HepG2 (cell line): ENCODE results near the gene EPHA6. TPM values are rescaled to one million over a fixed set of nuclear protein-coding genes. Genes with fewer than 3 reads are reported as not detected.

ENCODE experiments used
- ATAC-seq: fragments of 200-7000 bp; cut with Tn5 transposase; 3 replicates; pipeline ENCODE4 v1.9.1; 2020; ENCODE audit warnings: mild to moderate bottlenecking, moderate library complexity
- BruUV-seq: library from RNA; stranded (reverse); fragments of 400-500 nt; replicated peaks from 2 replicates; lab custom pipeline; 2021; lab: Mats Ljungman, UMichigan
- CTCF ChIA-PET: fragments of 300-600 bp; formaldehyde crosslinking; extraction: SDS; loops from one replicate; lab custom pipeline; 2021; ENCODE audit warnings: low total read pairs, inconsistent platforms, low intra/inter-chr PET ratio; lab: Yijun Ruan, JAX
- POLR2A ChIA-PET: fragments of 350-600 bp; sonication (Branson Sonifier 250); formaldehyde crosslinking; loops from one replicate; lab custom pipeline; 2020; ENCODE audit warnings: antibody characterized with exemption, inconsistent platforms; lab: Yijun Ruan, JAX
- DNase-seq: peaks from one replicate; pipeline ENCODE4 v3.0.0-alpha.2; 2015; ENCODE audit warnings: low spot score
- FAIRE-seq: peaks from 3 replicates; lab custom pipeline; 2011; peaks lifted over from hg19 to GRCh38; lab: Jason Lieb, UNC
- H2AFZ ChIP-seq: one replicate; pipeline ENCODE4 v1.6.1; 2011; ENCODE audit warnings: low read length, inconsistent platforms
- H3K27ac ChIP-seq: fragments of 300-600 bp; 3 replicates; pipeline ENCODE4 v1.8.0; 2011; ENCODE audit warnings: mixed run types, mild to moderate bottlenecking, mixed read lengths, low read length, inconsistent platforms; ENCODE audit not compliant: insufficient read depth; ENCODE audit errors: extremely low read length
- H3K27me3 ChIP-seq, 2 experiments: fragments of 200-600 bp in 1 of 2; 2 replicates in 1 of 2; 3 replicates in 1 of 2; pipeline versions ENCODE4 v1.6.0 to v1.8.0; 2011; ENCODE audit warnings: low read length in 2 of 2, mild to moderate bottlenecking in 2 of 2, moderate library complexity in 2 of 2, inconsistent platforms in 1 of 2; ENCODE audit not compliant: insufficient read depth in 2 of 2, control insufficient read depth in 1 of 2
- H3K36me3 ChIP-seq, 2 experiments: fragments of 200-600 bp in 1 of 2; replicated peaks in 1 of 2; 2 replicates in 1 of 2; 3 replicates in 1 of 2; pipeline versions ENCODE4 v1.5.1 to v1.8.0; 2011; ENCODE audit warnings: low read length in 2 of 2, inconsistent platforms in 1 of 2; ENCODE audit not compliant: insufficient read depth in 2 of 2, control insufficient read depth in 1 of 2
- H3K4me1 ChIP-seq: 2 replicates; pipeline ENCODE4 v1.5.1; 2012; ENCODE audit warnings: low read length, inconsistent platforms; ENCODE audit not compliant: insufficient read depth
- H3K4me2 ChIP-seq: 2 replicates; pipeline ENCODE4 v1.6.0; 2011; ENCODE audit warnings: low read depth, low read length, inconsistent platforms
- H3K4me3 ChIP-seq, 3 experiments: fragments of 200-600 bp in 1 of 3; sonication (generic), shearing (Covaris generic) in 1 of 3; replicated peaks in 1 of 3; 2 replicates each; pipeline ENCODE4 v1.5.1; 2011 to 2016; ENCODE audit warnings: low read length in 3 of 3, inconsistent platforms in 2 of 3, low read depth in 2 of 3, mild to moderate bottlenecking in 2 of 3, control low read depth in 1 of 3, mixed read lengths in 1 of 3; ENCODE audit not compliant: insufficient read depth in 1 of 3
- H3K79me2 ChIP-seq: one replicate; pipeline ENCODE4 v1.6.1; 2011; ENCODE audit warnings: low read length, inconsistent platforms; ENCODE audit not compliant: insufficient read depth
- H3K9ac ChIP-seq: 2 replicates; pipeline ENCODE4 v1.6.0; 2011; ENCODE audit warnings: mild to moderate bottlenecking, low read depth, low read length, inconsistent platforms; ENCODE audit not compliant: insufficient read depth
- H3K9me3 ChIP-seq: 2 replicates; pipeline ENCODE4 v1.5.1; 2012; ENCODE audit warnings: mild to moderate bottlenecking, low read length
- H4K20me1 ChIP-seq: 2 replicates; pipeline ENCODE4 v1.6.0; 2011; ENCODE audit warnings: inconsistent platforms, mild to moderate bottlenecking, low read length, moderate library complexity; ENCODE audit not compliant: insufficient read depth
- MAFF ChIP-seq: IDR thresholded peaks from 2 replicates; pipeline ENCODE4 v1.6.1; 2011; ENCODE audit warnings: low read depth, low read length, improper control_type of control experiment
- MAFK ChIP-seq, 2 experiments: IDR thresholded peaks in 1 of 2; conservative IDR thresholded peaks in 1 of 2; 2 replicates each; pipeline ENCODE4 v1.6.1; 2011; ENCODE audit warnings: improper control_type of control experiment in 2 of 2, low read length in 2 of 2
- MATR3 ChIP-seq: sonication (generic); formaldehyde crosslinking; IDR thresholded peaks from 2 replicates; pipeline ENCODE4 v1.4.0; 2020; ENCODE audit warnings: missing genetic modification reagents
- ZSCAN29 ChIP-seq: sonication (generic); formaldehyde crosslinking; conservative IDR thresholded peaks from 2 replicates; pipeline ENCODE4 v1.4.0; 2020; ENCODE audit warnings: mild to moderate bottlenecking, missing genetic modification reagents
- WGBS: methylation state at CpG from one replicate; pipeline ENCODE4 v1.1.6; 2017; ENCODE audit warnings: low lambda C conversion rate; 5-methylcytosine and 5-hydroxymethylcytosine counted together
- in situ Hi-C: cut with HindIII; loops from 2 replicates; pipeline ENCODE4 v1.10.0; 2017; ENCODE audit warnings: low pct_unique_long_range_greater_than_20kb; ENCODE audit not compliant: extremely low pct_ligation_motif_present
- intact Hi-C: fragments of 100-400 bp; cut with micrococcal nuclease; formaldehyde crosslinking; loops from one replicate; pipeline ENCODE4 v1.10.0; 2022; ENCODE audit not compliant: unreplicated experiment
- polyA plus RNA-seq, 8 experiments: library from polyadenylated mRNA; depleted of rRNA in 3 of 8; stranded (reverse) in 7 of 8; unstranded in 1 of 8; fragments of >200 nt; fragmentation: Illumina TruSeq in 4 of 8; extraction: Trizol in 4 of 8; gene quantifications; 2 replicates each; pipeline versions ENCODE4 v1.2.1 to v1.2.3, GENCODE V29; 2011 to 2016; ENCODE audit warnings: low read depth in 4 of 8, missing spikeins in 1 of 8, mixed read lengths in 1 of 8; ENCODE audit not compliant: insufficient read depth in 1 of 8
- total RNA-seq, 5 experiments: library from RNA; depleted of rRNA; stranded (reverse); fragments of >200 nt; fragmentation: Illumina TruSeq; extraction: Trizol; gene quantifications; 2 replicates each; pipeline ENCODE4 v1.2.3, GENCODE V29; 2016; ENCODE audit warnings: low read depth in 1 of 5
- TF ChIP-seq, protein P1 (sequence below): sonication (generic); formaldehyde crosslinking; IDR thresholded peaks from 2 replicates; pipeline ENCODE4 v1.5.1; 2020; ENCODE audit warnings: mild to moderate bottlenecking, missing genetic modification reagents, moderate library complexity
- TF ChIP-seq, protein P2 (sequence below): sonication (generic); formaldehyde crosslinking; IDR thresholded peaks from 2 replicates; pipeline ENCODE4 v1.4.0; 2020; ENCODE audit warnings: missing genetic modification reagents

Gene EPHA6
- total and polyA plus RNA-seq, 2 of the 13 experiments (the other 11 are each of a cell fraction or from before 2014, with no cell fraction given), result not detected

DNA sequence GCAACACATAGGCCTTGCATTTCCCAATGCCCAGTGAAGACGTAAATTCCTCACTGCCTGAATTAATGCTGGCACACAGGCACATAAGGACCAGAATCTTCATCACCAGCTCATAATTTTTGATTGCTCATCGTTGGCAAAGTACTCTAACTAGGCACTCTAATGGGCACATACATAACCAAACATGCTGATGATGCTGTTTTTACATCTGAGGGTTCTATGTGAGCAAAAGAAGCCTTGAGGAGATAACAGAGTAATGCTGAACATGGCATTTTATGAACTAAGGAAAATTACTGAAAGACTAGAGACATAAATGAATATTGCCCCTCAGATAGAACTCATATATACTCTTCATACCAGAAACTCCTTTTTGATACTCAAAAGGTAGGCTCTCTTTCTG lies 387.4 kb downstream of the EPHA6 start:
- no TSS peak for BruUV-seq
- Histone ChIP-seq H3K79me2 (no peaks in the 10 kb centered on the region), H3K4me3 (no peak overlapping the region), H3K9me3 (no peaks in the 10 kb centered on the region), H3K4me1 (no peaks in the 10 kb centered on the region), H3K27ac (no peak overlapping the region), H4K20me1 (no peaks in the 10 kb centered on the region), H2AFZ (no peak overlapping the region), H3K9ac (no peak overlapping the region), H3K4me2 (no peak overlapping the region), H3K36me3 (no peaks in the 10 kb centered on the region), H3K27me3 (no peaks in the 10 kb centered on the region)
- ATAC-seq (no peak), FAIRE-seq (no peak), DNase-seq (no peak)
- CTCF ChIA-PET, result no interaction called here
- in situ Hi-C loops (no loop called here), intact Hi-C loops (no loop called here)
- POLR2A ChIA-PET, result no interaction called here
- peak; percentile 79 for TF ChIP-seq MAFF
- TF ChIP-seq MATR3 (CRISPR knock-in tag), result no peak
- TF ChIP-seq ZSCAN29, result no peak
- TF ChIP-seq MAFK (conservative IDR thresholded peaks at IDR 0.05 in 1 of 2, IDR thresholded peaks at IDR 0.05 in 1 of 2; ENCODE audit: low read length in 2 of 2), result peak; percentile 82 to 83
- TF ChIP-seq, protein P1, sequence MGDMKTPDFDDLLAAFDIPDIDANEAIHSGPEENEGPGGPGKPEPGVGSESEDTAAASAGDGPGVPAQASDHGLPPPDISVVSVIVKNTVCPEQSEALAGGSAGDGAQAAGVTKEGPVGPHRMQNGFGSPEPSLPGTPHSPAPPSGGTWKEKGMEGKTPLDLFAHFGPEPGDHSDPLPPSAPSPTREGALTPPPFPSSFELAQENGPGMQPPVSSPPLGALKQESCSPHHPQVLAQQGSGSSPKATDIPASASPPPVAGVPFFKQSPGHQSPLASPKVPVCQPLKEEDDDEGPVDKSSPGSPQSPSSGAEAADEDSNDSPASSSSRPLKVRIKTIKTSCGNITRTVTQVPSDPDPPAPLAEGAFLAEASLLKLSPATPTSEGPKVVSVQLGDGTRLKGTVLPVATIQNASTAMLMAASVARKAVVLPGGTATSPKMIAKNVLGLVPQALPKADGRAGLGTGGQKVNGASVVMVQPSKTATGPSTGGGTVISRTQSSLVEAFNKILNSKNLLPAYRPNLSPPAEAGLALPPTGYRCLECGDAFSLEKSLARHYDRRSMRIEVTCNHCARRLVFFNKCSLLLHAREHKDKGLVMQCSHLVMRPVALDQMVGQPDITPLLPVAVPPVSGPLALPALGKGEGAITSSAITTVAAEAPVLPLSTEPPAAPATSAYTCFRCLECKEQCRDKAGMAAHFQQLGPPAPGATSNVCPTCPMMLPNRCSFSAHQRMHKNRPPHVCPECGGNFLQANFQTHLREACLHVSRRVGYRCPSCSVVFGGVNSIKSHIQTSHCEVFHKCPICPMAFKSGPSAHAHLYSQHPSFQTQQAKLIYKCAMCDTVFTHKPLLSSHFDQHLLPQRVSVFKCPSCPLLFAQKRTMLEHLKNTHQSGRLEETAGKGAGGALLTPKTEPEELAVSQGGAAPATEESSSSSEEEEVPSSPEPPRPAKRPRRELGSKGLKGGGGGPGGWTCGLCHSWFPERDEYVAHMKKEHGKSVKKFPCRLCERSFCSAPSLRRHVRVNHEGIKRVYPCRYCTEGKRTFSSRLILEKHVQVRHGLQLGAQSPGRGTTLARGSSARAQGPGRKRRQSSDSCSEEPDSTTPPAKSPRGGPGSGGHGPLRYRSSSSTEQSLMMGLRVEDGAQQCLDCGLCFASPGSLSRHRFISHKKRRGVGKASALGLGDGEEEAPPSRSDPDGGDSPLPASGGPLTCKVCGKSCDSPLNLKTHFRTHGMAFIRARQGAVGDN, result no peak
- TF ChIP-seq, protein P2, sequence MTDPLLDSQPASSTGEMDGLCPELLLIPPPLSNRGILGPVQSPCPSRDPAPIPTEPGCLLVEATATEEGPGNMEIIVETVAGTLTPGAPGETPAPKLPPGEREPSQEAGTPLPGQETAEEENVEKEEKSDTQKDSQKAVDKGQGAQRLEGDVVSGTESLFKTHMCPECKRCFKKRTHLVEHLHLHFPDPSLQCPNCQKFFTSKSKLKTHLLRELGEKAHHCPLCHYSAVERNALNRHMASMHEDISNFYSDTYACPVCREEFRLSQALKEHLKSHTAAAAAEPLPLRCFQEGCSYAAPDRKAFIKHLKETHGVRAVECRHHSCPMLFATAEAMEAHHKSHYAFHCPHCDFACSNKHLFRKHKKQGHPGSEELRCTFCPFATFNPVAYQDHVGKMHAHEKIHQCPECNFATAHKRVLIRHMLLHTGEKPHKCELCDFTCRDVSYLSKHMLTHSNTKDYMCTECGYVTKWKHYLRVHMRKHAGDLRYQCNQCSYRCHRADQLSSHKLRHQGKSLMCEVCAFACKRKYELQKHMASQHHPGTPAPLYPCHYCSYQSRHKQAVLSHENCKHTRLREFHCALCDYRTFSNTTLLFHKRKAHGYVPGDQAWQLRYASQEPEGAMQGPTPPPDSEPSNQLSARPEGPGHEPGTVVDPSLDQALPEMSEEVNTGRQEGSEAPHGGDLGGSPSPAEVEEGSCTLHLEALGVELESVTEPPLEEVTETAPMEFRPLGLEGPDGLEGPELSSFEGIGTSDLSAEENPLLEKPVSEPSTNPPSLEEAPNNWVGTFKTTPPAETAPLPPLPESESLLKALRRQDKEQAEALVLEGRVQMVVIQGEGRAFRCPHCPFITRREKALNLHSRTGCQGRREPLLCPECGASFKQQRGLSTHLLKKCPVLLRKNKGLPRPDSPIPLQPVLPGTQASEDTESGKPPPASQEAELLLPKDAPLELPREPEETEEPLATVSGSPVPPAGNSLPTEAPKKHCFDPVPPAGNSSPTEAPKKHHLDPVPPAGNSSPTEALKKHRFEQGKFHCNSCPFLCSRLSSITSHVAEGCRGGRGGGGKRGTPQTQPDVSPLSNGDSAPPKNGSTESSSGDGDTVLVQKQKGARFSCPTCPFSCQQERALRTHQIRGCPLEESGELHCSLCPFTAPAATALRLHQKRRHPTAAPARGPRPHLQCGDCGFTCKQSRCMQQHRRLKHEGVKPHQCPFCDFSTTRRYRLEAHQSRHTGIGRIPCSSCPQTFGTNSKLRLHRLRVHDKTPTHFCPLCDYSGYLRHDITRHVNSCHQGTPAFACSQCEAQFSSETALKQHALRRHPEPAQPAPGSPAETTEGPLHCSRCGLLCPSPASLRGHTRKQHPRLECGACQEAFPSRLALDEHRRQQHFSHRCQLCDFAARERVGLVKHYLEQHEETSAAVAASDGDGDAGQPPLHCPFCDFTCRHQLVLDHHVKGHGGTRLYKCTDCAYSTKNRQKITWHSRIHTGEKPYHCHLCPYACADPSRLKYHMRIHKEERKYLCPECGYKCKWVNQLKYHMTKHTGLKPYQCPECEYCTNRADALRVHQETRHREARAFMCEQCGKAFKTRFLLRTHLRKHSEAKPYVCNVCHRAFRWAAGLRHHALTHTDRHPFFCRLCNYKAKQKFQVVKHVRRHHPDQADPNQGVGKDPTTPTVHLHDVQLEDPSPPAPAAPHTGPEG (CRISPR knock-in tag), result no peak
- 5% methylated on average over 2 of the region's 2 CpGs for WGBS
